ENCODE results near the gene ZNF684. TPM values are rescaled to one million over a fixed set of nuclear protein-coding genes. Genes with fewer than 3 reads are reported as not detected.

The ZNF684 gene
- total RNA-seq, 4 donors from 2014 or later: 2.9 to 8.2 (median 5.1) TPM

DNA sequence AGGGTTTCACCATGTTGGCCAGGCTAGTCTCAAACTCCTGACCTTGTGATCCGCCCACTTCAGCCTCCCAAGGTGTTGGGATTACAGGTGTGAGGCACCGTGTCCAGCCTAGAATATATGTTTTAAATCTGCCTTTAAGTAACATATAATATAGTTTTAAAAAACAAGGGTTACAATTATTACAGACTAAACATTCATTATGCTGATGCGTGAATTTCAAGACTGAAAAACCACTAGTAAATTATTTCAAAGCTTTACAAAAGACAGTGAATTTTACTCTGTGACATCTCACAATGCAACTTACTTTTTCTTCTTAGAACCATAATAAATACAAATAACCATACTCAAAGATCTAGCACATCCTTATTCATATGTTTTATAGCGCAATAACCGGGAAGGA lies 24.7 kb downstream of the ZNF684 start:
- TF ChIP-seq, protein P1, sequence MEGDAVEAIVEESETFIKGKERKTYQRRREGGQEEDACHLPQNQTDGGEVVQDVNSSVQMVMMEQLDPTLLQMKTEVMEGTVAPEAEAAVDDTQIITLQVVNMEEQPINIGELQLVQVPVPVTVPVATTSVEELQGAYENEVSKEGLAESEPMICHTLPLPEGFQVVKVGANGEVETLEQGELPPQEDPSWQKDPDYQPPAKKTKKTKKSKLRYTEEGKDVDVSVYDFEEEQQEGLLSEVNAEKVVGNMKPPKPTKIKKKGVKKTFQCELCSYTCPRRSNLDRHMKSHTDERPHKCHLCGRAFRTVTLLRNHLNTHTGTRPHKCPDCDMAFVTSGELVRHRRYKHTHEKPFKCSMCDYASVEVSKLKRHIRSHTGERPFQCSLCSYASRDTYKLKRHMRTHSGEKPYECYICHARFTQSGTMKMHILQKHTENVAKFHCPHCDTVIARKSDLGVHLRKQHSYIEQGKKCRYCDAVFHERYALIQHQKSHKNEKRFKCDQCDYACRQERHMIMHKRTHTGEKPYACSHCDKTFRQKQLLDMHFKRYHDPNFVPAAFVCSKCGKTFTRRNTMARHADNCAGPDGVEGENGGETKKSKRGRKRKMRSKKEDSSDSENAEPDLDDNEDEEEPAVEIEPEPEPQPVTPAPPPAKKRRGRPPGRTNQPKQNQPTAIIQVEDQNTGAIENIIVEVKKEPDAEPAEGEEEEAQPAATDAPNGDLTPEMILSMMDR (IDR thresholded peaks at IDR 0.05; ENCODE audit: low read depth): no peak

DNA sequence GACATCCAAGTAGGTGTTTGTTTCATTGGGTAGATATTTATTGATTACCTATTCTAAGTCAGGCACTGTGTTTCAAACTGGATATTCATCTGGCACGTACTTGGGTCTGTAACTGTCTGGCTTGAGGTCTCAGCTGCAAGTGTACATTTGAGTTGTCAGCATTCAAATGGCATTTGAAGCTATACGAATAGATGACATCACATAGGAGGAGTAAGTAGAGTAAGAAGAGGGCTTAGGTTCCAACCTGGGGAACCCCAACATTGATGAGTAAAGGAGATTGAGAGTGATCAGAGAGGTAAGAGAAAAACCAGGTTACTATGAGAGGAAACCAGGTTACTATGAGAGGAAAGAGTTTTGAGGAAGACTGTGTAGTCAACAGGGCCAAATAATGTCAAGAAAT lies 30.7 kb downstream of the ZNF684 start:
- TF ChIP-seq, protein P1 (IDR thresholded peaks at IDR 0.05; ENCODE audit: low read depth): no peak

DNA sequence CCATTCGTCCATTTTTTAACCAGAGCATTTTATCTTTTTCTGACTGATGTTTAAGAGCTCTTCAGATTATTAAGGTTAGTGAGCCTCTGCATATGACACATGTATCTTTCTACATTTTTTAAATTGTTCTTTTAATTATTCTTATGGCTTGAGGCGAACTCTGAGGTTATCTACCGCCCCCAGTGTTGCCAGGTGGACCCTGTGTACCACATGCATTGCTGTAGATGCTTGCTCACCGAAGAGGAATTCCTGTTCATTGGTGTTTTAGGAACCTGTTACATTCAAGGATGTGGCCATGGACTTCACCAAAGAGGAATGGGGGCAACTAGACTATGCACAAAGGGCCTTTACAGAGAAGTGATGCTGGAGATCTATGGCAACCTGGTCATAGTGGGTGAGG lies 31.8 kb downstream of the ZNF684 start:
- TF ChIP-seq, protein P1 (IDR thresholded peaks at IDR 0.05; ENCODE audit: low read depth): no peak

DNA sequence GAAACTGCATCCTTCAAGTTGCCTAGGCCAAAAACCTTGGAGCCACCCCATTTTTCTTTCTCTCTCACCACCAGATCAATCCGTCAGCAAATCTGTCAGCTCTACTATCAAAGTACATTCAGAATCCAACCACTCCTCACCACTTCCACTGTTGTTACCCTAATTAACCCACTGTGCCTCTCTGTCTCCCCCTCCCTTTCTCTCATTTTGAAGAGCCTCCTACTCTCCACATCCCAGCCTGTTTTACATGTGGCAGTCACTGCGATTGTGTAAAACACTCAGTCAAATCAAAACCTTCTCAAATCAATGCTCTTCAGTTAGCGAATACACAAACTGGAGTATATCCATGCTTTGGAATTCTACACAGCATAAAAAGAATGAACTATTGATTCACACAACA lies 33.1 kb downstream of the ZNF684 start:
- TF ChIP-seq, protein P1 (IDR thresholded peaks at IDR 0.05; ENCODE audit: low read depth): no peak

DNA sequence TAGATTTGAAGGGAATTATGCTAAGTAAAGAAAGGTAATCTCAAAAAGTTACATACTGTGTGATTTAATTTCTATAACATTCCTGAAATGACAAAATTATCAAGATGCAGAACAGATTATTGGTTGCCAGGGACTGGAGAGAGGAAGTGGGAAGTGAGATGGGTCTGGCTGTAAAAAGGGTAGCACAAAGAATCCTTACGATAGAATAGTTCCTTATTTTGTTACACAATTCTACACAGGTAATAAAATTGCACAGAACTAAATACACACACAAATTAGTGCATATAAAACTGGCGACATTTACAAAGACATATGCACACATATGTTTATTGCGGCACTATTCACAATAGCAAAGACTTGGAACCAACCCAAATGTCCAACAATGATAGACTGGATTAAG lies 33.5 kb downstream of the ZNF684 start:
- TF ChIP-seq, protein P1 (IDR thresholded peaks at IDR 0.05; ENCODE audit: low read depth): no peak

DNA sequence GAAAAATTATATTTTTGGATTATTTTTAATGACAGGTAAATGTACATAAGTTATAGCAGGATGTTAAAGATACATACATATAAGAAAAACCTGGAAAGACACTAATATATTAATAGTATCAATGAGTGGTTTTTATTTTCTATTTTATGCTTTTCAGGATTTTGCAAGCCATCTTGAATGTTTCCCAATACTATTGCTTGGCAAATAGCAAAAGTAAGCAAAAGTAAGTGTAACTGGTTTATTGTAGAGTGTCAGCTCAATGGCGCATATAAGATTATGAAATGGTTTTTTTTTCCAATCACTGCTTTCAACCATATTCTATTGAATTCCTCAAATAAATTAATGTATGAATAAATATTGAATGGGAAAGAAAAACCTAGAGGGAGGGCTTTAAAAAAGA lies 36.4 kb downstream of the ZNF684 start:
- TF ChIP-seq, protein P1 (IDR thresholded peaks at IDR 0.05; ENCODE audit: low read depth): no peak

DNA sequence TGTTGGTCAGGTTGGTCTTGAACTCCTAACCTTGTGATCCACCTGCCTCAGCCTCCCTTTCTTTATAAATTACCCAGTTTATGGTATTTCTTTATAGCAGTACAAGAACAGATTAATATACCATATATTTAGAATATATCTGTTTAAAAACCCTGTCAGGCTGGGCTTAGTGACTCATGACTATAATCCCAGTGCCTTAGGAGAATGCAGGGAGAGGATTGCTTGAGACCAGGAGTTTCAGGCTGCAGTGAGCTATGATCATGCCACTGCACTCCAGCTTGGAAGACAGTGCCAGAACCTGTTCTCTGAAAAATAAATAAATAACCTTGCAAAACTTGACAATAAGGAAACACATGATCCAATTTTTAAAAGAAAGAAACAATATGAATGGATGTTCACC lies 43.9 kb downstream of the ZNF684 start:
- TF ChIP-seq, protein P1 (IDR thresholded peaks at IDR 0.05; ENCODE audit: low read depth): no peak

Measured in subcutaneous adipose tissue (tissue), 4 donors.